Middle frontal gyrus (tissue), 1 donor: ENCODE measurements around the gene LEUTX.
"Not testable (repeated sequence)": the region's sequence is repeated elsewhere in the genome, so short reads cannot be mapped to it uniquely, and the experiment has no call there.

Experiments used
- DNase-seq: peaks from one replicate; pipeline ENCODE4 v3.0.0-alpha.2; 2015; ENCODE audit warnings: low spot score; ENCODE audit errors: extremely low spot score

The LEUTX gene, protein sequence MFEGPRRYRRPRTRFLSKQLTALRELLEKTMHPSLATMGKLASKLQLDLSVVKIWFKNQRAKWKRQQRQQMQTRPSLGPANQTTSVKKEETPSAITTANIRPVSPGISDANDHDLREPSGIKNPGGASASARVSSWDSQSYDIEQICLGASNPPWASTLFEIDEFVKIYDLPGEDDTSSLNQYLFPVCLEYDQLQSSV

DNA sequence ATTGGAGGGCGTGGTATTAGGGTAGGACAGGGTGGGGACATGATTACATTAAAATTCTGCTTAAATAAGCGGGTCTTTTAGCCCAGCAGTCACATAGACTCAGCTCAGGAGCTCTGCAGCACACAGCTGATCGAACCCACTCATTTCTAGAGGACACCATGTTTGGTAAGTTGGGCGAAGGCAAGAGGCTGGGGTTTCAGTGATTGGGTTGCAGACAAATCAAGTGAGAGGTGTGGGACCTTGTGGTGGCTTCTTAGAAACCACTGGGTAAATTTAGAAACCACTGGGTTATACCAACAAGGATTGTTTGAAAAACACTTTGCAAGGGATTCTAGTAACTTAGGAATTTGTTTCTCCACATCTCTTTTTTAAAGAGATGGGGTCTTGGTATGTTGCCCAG is at the start of gene LEUTX:
Gene LEUTX (plus strand): TSS at position 92 of the 400 bp plus-strand sequence. CDS start 67 bp downstream, at position 159.
- DNase-seq, result no peak

DNA sequence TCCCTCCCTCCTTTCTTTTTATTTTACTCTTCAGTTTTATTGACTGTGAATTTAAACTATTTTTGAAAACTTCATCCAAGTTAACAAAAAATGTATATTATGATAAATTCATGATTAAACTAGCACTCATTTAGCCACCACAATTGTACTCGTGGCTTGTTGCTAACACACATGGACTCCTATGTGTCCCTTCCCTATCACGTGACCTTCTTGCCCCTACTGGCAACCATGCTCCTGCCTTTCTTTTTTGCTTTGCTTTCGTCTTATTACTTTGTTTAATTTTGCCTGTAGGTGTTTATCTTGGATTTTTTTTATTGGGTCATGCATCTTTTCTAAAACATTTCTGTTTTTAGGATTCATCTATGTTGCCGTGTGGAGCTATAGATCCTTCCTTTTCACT is 49.1 kb upstream of the LEUTX start:
- no peak for DNase-seq

DNA sequence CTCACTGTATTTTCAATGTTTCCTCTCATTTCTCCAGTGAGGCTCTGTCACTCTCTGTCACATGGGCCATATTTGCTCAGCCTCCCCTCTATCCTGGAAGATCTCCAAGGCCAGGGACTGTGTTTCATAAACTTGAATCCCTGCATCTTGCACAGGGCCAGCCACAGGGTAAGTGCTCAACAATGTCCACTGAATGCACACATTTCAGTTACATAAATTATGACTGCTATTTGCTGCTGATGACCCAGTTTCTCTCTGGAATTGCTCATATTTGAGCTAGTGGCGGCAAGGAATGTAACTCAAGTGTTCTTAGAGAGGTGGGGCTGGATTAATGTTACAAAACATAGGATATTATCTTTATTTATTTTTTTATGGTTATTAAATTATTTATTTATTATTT is 47.0 kb upstream of the LEUTX start:
- no peak for DNase-seq

DNA sequence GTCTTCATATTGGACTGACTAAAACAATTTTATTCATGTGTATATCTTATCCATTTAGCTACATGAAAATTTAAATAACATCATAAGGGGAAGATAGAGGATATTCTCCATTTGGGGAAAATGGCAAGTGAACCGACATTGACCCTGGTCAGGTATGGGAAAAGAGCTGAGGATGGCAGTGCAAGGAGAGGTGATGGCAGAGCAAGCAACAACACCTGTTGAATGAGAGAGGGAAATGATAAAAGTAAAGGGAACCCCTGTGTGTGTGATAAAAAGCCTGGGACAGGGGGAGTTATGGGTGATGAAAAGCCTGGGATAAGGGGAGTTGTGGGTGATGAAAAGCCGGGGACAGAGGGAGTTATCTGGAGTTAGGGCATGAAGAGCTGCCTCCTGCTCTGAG is 44.8 kb upstream of the LEUTX start:
- no peak for DNase-seq

DNA sequence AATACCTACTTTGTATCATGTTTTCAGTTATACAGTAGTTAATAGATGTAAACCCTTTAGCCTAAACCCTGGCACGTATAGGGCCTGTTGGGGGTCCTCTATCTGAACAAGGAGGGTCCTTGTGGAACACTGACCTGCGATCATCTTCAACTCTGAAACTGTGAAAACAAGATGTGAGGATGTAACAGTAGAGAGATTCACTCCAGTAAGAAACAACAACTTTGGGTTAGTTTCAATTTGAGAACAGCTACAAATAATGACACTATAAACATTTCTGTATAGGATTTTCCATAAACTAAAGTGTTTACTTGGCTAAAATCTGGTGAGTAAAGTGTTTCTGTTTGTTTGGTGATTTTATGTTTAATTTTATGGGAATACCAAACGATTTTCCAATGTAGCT is 43.0 kb upstream of the LEUTX start:
- no peak for DNase-seq

DNA sequence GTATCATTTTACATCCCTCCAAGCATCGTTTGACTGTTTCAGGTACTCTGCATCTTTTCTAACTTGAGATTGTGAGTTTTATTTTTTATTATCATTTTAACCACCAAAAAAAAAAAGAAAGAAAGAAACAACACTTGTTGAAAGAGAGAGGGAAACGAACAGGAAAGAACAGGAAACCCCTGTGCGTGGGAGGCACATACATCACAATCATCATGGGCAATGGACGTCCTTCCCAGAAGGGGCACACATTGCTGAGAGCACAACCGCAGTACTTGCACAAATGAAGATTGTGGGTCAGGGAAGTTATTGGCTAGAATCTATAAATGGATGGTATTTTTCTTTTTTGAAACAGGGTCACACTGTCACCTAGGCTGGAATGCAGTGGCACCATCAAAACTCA is 42.6 kb upstream of the LEUTX start:
- DNase-seq, result no peak

DNA sequence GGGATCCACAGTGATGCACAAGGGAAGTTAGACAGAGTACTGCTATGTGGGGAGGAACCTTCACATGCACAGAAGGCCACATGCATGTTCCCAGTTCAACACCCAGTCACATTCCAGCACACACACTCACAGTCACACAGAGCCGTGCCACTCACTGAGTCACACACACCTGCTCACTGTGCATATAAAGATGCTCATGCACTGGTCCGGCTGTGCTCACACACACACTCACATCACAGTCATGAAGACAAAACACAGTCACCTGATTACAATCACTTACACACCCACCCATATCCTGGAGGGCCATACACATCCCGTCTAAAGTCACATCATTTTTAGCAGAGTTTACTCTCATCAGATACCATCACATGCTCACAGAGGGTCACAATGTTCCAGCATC is 41.3 kb upstream of the LEUTX start:
- DNase-seq, result no peak

DNA sequence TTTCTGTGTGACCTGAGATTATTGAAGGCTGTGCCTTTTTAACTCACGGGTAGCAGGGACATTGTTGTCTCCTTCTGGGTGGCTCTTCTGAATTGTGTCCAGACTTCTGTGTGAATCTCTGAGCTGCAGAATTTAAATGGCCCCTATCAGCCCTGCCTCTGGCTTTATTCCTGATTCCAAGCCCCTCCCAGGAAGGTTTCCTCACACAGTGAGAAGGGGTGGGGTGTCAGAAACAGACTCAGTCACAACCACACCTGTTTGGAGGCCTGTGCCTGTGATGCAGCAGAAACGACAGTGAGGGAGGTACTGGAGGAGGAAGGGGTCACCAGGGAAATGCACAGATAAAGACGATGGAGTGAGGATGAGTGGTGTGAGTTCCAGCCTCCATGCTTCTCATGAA is 40.8 kb upstream of the LEUTX start, which contains the start of gene CLC:
Gene CLC (minus strand): TSS at position 139 of the 400 bp plus-strand sequence. CDS start 77 bp downstream, at position 62.
- no peak for DNase-seq

DNA sequence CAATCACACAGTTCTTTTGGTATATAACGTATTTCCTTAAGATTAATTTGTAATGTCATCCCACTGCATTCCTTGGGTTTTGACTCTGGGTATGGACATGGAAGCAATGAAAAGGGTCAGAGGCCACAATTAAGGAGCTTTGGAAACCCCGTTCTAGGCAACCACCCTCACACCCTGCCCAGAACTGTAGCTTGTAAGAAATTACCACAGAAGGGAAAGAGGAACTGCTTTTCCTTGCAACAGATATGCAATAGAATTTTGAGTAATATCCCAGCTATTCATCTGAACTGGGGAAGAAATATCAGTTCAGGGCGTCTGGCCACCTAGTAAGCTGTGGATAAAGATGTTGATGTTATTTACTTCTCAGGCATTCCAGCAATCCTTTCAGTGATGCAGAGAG is 39.8 kb upstream of the LEUTX start:
- DNase-seq, result no peak

DNA sequence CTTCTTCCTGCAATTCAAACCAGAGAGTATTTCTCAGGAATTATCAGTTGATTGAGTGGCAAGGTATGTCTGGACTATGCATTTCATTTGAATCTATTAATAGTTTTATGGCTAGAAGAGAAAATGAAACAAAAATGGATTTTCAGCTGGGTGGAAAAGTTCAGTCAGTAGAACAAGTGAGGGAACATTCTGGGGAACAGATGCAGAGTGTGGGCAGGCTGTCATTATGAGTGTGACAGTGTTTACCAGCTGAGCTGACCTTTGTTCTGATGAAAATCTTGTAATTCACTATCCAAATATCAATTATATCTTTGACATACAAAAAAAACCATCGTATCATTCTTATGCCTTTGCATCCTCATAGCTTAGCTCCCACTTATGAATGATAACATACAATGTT is 38.3 kb upstream of the LEUTX start:
- DNase-seq, result no peak

DNA sequence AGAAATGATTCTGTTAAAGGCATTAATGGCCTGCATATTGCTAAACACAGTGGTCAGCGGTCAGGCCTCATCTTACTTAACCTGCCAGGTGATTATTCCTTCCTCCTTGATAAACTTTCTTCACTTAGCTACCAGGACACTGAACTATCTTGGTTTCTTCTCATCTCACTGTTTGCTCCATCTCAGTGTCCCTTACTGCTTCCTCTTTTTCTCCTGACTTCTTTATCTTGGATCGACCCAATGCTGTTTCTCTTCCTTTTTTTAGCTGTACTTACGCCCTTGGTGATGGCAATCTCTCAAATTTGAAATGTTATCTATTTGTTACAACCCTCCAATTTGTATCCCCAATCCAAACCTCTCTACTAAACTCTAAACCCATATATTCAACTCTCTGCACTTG is 33.0 kb upstream of the LEUTX start:
- DNase-seq, result no peak

DNA sequence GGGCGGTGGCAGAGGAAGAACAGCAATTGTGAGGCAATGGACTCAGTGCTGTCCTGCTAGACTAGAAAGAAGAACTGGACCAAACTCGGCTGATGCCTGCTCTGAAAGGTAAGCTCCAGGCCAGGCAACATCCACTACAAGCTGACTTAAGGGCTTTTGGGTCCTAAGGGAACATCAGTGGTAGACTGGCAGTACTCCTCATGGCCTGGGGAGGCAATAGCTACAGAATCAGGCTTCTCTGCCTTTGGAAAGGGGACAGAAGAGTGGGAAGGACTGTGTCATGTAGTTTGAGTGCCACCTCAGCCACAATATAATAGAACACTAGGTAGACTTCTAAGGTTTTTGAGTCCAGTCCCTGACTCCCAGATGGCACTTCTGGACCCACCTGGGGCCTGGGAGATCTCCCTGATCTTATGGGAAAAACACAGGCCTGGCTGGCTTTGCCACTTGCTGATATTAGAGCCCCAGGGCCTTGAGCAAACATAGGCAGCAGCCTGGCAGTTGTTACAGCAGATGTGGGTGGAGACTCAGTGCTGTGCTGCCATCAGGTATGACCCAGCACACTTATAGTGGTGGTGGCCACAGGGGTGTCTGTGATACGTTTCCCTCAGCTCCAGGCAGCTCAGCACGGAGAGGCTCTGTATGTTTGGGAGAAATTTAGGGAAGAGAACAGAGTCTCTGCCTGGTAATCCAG is 31.7 kb upstream of the LEUTX start:
- DNase-seq, result no peak

DNA sequence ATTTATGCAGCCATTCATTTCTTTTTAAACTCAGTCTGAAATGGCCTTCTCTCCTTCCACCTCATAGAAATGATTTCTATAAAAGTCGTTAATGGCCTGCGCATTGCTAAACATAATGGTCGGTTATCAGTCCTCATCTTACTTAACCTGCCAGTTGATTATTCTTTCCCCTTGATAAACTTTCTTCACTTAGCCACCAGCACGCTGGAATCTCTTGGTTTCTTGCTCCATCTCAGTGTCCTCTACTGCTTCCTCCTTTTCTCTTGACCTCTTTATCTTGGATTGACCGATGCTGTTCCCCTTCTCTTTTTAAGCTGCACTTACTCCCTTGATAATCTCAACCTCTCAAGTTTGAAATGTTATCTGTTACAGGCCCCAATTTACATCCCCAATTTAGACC is 28.7 kb upstream of the LEUTX start:
- no peak for DNase-seq

DNA sequence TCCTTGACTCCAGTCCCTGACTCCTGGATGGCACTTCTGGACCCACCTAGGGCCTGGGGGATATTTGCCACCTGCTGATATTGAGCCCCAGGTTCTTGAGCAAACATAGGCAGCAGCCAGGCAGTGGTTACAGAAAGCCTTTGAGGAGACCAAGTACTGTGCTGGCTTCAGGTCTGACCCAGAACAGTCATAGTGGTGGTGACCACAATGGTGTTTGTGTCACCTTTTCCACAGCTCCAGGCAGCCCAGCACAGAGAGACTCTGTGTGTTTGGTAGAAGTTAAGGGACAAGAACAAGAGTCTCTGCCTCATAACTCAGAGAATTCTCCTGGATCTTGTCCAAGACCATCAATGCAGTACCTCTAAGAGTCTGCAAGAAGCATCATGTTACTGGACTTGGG is 26.3 kb upstream of the LEUTX start:
- DNase-seq, result no peak

DNA sequence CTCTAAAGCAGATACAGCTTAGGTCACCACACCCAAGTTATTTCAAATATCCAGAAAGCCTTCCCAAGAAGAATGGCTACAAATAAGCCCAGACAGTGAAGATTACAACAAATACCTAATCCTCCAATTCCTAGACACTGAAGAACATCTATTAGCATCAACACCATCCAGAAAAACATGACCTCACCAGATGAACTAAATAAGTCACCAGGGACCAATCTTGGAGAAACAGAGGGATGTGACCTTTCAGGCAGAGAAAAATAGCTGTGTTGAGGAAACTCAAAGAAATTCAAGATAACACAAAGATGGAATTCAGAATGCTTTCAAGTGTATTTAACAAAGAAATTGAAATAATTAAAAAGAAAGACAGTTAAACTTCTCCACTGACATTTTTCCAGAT is 25.9 kb upstream of the LEUTX start:
- DNase-seq, result no peak

DNA sequence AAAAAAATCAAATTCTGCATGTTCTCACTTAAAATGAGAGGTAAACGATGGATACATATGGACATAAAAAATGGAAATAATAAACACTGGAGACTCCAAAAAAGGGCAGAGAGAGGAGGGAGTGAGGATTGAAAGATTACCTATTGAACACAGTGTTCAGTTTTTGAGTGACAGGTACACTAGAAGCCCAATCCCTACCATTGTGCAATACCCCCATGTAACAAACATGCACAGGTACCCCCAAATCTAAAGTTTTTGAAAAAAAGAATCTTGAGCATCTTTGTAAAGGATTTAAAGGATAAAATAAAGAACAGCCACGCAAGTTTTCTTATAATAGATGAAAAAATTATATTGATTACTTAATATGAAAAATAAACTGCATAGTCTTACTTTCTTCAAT is 24.1 kb upstream of the LEUTX start:
- DNase-seq, result no peak

DNA sequence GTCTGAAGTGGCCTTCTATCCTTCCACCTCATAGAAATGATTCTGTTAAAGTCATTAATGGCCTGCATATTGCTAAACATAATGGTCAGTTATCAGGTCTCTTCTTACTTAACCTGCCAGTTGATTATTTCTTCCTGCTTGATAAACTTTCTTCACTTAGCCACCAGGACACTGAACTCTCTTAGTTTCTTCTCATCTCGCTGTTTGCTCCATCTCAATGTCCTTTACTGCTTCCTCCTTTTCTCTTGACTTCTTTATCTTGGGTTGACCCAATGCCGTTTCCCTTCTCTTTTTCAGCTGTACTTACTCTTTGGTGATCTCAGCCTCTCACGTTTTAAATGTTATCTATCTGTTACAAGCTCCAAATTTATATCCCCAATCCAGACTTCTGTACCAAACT is 23.7 kb upstream of the LEUTX start:
- no peak for DNase-seq

DNA sequence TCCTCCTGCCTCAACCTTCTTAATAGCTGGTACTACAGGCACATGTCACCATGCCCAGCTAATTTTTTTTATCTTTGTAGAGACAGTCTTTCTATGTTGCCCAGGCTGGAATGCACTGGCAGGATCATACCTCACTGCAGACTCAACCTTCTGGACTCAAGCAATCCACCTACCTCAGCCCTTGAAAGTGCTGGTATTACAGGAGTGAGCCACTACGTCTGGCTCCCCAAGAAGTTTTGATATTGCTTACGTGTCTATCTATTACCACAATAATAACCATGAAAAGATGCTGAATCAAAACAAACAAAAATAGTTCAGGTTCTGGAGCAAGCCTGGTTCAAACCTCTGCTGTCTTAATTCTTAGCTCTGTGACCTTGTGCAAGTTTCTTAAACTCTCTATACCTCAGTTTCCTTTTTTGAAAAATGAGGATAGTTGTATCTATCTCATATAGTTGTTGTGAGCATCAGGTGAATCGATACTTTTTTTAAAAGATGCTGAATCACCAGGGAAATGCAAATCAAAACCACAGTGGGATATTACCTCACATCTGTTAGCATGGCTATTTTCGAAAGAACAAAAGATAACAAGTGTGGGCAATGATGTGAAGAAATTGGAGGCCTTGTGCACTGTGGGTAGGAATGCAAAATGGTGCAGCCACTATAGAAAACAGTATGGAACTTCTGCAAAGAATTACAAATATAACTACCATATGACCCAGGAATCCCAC is 19.0 kb upstream of the LEUTX start:
- DNase-seq, result no peak

DNA sequence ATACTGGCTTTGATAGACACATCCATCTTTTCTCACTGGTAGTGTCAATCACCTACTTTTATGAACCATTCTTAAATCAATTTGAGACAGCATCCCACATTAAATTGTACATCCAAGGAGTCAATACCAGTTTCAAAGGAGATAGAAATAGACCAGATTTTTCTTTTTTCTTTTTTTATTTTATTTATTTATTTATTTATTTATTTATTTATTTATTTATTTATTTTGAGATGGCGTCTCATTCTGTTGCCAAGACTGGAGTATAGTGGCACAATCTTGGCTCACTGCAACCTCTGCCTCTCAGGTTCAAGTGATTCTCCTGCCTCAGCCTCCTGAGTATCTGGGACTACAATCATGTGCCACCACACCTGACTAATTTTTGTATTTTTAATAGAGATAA is 16.8 kb upstream of the LEUTX start:
- DNase-seq, result not testable (repeated sequence)

DNA sequence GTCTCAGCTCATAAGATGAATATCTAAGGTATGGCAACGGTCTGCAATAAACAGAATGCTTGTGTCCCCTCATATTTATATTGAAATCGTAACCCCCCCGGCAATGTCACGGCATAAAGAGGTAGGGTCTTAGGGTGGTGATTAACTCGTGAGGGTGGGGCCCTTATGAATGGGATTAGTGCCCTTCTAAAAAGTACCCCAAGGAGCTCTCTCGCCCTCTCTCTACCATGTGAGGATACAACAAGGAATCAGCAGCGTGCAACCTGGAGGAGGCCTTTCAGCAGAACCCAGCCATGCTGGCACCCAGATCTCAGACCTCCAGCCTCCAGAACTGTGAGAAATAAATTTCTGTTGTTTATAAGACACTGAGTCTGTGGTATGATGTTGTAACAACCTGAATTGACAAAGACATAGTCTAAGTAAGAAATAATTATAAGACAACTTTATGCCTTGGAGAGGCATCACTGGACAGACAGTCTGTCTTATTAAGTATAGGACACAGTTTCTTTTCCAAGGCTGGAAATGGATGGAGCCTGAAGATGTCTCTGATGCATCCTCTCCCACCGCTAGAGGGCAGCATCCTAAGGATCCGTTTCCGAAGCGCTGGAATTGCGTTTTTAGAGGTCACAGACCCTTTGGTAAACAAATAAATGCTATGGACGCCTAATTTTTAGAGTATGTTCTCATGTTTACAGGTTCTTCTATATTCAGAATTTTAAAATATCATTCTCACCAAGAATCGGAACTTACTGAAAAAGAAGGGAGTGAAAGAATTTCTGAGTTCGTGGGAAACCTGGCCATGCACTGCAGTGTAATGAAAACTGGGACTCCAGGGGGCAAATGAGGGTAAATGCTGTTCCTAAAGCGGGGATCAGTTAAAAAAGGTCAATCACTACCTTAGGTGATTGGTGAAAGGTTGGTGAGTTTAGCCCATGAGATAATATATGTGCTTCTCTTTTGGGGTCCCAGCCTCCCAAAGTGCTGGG is 13.3 kb upstream of the LEUTX start:
- no peak for DNase-seq

DNA sequence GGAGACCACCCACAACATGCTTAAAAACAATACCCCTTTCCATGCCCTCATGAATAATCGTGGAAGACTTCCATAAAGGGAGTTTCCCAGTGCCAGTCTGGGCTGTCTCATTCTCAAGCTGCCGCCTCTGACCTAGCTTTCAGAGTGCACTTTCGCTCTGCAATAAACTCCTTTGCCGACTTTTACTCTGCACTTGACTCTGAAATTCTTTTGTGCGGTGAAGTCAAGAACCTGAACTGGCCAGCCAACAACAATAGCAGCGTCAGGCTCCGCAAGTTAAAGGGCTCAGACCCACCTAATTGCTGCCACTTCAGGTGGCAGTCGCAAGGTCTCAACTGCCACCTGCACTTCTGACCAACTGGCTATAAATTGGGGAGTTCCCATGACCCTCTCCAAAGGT is 10.3 kb upstream of the LEUTX start:
- no peak for DNase-seq
